ENCODE measurements around the gene WDR53.

The WDR53 gene

DNA sequence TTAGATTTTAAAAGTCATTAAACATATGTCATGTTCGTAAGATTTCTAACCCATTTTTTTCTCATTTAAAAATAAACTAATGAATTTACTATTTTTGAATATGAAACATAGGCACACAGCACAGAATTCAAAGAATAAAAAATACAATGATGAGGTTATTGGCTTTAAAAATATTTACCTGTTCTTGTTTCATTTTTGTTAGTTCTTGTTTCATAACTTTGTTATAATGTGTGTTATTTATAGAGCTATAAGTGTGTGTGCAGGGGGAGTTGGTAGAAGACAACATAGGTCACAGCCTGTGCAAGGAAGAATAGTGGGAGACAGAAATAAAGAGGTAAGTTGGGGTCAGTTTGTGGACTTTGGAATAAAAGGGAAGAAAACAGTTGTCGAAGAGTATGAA is 40.3 kb upstream of the WDR53 start:
- no peaks in the 10 kb centered on the region for H3K9me2 ChIP-seq (replicated peaks; ENCODE audit: low read depth, low read length)
- no peaks in the 10 kb centered on the region for H3K27me3 ChIP-seq (ENCODE audit: insufficient read depth, low read length, poor library complexity, severe bottlenecking)
- no peak for TF ChIP-seq EZH2phosphoT487 (IDR thresholded peaks at IDR 0.05; ENCODE audit: borderline replicate concordance)
- TF ChIP-seq, protein P1, sequence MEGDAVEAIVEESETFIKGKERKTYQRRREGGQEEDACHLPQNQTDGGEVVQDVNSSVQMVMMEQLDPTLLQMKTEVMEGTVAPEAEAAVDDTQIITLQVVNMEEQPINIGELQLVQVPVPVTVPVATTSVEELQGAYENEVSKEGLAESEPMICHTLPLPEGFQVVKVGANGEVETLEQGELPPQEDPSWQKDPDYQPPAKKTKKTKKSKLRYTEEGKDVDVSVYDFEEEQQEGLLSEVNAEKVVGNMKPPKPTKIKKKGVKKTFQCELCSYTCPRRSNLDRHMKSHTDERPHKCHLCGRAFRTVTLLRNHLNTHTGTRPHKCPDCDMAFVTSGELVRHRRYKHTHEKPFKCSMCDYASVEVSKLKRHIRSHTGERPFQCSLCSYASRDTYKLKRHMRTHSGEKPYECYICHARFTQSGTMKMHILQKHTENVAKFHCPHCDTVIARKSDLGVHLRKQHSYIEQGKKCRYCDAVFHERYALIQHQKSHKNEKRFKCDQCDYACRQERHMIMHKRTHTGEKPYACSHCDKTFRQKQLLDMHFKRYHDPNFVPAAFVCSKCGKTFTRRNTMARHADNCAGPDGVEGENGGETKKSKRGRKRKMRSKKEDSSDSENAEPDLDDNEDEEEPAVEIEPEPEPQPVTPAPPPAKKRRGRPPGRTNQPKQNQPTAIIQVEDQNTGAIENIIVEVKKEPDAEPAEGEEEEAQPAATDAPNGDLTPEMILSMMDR (conservative IDR thresholded peaks at IDR 0.05; ENCODE audit: low read length), result no peak

DNA sequence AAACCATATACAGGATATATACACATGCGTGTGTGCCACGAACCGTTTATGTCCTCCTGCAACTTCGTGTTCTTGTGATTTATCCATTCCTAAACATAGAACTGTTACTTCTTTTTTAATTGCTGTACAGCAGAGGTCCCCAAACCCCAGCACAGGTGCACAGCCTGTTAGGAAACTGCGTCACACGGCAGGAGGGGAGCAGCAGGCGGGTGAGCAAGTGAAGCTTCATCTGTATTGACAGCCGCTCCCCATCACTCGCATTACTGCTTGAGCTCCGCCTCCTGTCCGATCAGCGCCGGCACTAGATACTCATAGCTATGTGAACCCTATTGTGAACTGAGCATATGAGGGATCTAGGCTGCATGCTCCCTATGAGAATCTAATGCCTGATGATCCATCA is 36.2 kb upstream of the WDR53 start:
- no peaks in the 10 kb centered on the region for H3K36me3 ChIP-seq (ENCODE audit: insufficient read depth, low read length)
- no peak overlapping the region for H3K9ac ChIP-seq (ENCODE audit: low read depth, low read length, poor library complexity, severe bottlenecking)
- H4K20me1 ChIP-seq (ENCODE audit: insufficient read depth, low read length, poor library complexity, severe bottlenecking), result no peaks in the 10 kb centered on the region
- no peaks in the 10 kb centered on the region for H3K9me3 ChIP-seq (ENCODE audit: insufficient read depth, low read depth, low read length)
- no peaks in the 10 kb centered on the region for H3K27me3 ChIP-seq (ENCODE audit: insufficient read depth, low read length, poor library complexity, severe bottlenecking)
- H3K79me2 ChIP-seq (ENCODE audit: insufficient read depth, low read length), result peaks cover 2% of the 10 kb centered on the region
- no peak overlapping the region for H3K4me3 ChIP-seq (ENCODE audit: low read length, poor library complexity, severe bottlenecking)
- no peaks in the 10 kb centered on the region for H3F3A ChIP-seq (ENCODE audit: low read depth)
- H3K9me2 ChIP-seq (replicated peaks; ENCODE audit: low read depth, low read length), result no peaks in the 10 kb centered on the region
- peaks cover 5% of the 10 kb centered on the region for H3K4me1 ChIP-seq (ENCODE audit: insufficient read depth, low read length, poor library complexity, severe bottlenecking)
- no peak for TF ChIP-seq EZH2phosphoT487 (IDR thresholded peaks at IDR 0.05; ENCODE audit: borderline replicate concordance)
- TF ChIP-seq, protein P1 (conservative IDR thresholded peaks at IDR 0.05; ENCODE audit: low read length), result no peak
- H2AFZ ChIP-seq (ENCODE audit: low read length), result no peak overlapping the region
- H3K4me2 ChIP-seq (ENCODE audit: low read depth, low read length, poor library complexity, severe bottlenecking), result no peak overlapping the region

More for the DNA sequence above, 40.3 kb upstream of the WDR53 start:
- Histone ChIP-seq H3K9ac (ENCODE audit: low read depth, low read length, poor library complexity, severe bottlenecking) (no peak overlapping the region), H3K4me3 (ENCODE audit: low read length, poor library complexity, severe bottlenecking) (no peak overlapping the region), H4K20me1 (ENCODE audit: insufficient read depth, low read length, poor library complexity, severe bottlenecking) (no peaks in the 10 kb centered on the region), H3K4me1 (ENCODE audit: insufficient read depth, low read length, poor library complexity, severe bottlenecking) (peaks cover 42% of the 10 kb centered on the region), H3K4me2 (ENCODE audit: low read depth, low read length, poor library complexity, severe bottlenecking) (no peak overlapping the region), H2AFZ (ENCODE audit: low read length) (no peak overlapping the region), H3K79me2 (ENCODE audit: insufficient read depth, low read length) (peaks cover 28% of the 10 kb centered on the region), H3K36me3 (ENCODE audit: insufficient read depth, low read length) (no peaks in the 10 kb centered on the region), H3K9me3 (ENCODE audit: insufficient read depth, low read depth, low read length) (no peaks in the 10 kb centered on the region), H3F3A (ENCODE audit: low read depth) (peaks cover 12% of the 10 kb centered on the region; the same call in 1 of the 2 replicates)

DNA sequence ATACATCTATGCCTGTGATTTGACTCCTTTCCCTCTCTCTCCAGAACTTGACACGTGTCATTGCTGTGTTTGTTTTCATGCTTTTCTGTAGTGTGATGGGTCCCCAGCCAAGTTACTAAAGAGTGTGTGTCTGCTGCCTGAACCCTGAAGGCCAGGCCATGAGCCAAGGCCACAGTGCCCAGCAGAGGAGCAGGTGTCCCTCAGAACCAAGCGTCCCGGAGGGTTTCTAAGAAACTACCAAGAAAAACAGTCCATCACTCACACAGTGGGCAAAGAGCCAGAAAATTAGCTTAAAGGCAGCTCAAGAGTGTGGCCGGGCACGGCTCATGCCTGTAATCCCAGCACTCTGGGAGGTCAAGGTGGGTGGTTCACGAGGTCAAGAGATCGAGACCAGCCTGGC is 35.3 kb upstream of the WDR53 start:
- no peaks in the 10 kb centered on the region for H3K9me2 ChIP-seq (replicated peaks; ENCODE audit: low read depth, low read length)
- H3K4me3 ChIP-seq (ENCODE audit: low read length, poor library complexity, severe bottlenecking), result no peak overlapping the region
- H2AFZ ChIP-seq (ENCODE audit: low read length), result no peak overlapping the region
- no peaks in the 10 kb centered on the region for H3K4me1 ChIP-seq (ENCODE audit: insufficient read depth, low read length, poor library complexity, severe bottlenecking)
- no peaks in the 10 kb centered on the region for H4K20me1 ChIP-seq (ENCODE audit: insufficient read depth, low read length, poor library complexity, severe bottlenecking)
- no peaks in the 10 kb centered on the region for H3K9me3 ChIP-seq (ENCODE audit: insufficient read depth, low read depth, low read length)
- H3K79me2 ChIP-seq (ENCODE audit: insufficient read depth, low read length), result no peaks in the 10 kb centered on the region
- no peaks in the 10 kb centered on the region for H3K27me3 ChIP-seq (ENCODE audit: insufficient read depth, low read length, poor library complexity, severe bottlenecking)
- no peak overlapping the region for H3K4me2 ChIP-seq (ENCODE audit: low read depth, low read length, poor library complexity, severe bottlenecking)
- H3F3A ChIP-seq (ENCODE audit: low read depth), result no peaks in the 10 kb centered on the region
- H3K9ac ChIP-seq (ENCODE audit: low read depth, low read length, poor library complexity, severe bottlenecking), result no peak overlapping the region
- TF ChIP-seq, protein P1 (conservative IDR thresholded peaks at IDR 0.05; ENCODE audit: low read length), result no peak
- TF ChIP-seq EZH2phosphoT487 (IDR thresholded peaks at IDR 0.05; ENCODE audit: borderline replicate concordance), result no peak
- no peaks in the 10 kb centered on the region for H3K36me3 ChIP-seq (ENCODE audit: insufficient read depth, low read length)
